Measurements from ENCODE around the gene SP5. TPM values are rescaled to one million over a fixed set of nuclear protein-coding genes. Genes with fewer than 3 reads are reported as not detected.
"Not testable (repeated sequence)": the region's sequence is repeated elsewhere in the genome, so short reads cannot be mapped to it uniquely, and the experiment has no call there.

The SP5 gene
- total RNA-seq = not detected

GRCh38 chr2:170715062-170715931, at the start of gene SP5:
Gene SP5, plus strand, starts transcription at chr2:170715337. Its CDS starts 176 bp downstream, at chr2:170715513.
- ChIA-PET POLR2A (no interaction called here), CTCF (interaction anchor here (0.6 to 1.7 kb wide), 4 partner anchors 76 to 299 kb away, joined by 3 to 5 read pairs (median 4); no protein-coding TSS in a partner anchor)
- peaks cover 2% of the 10 kb centered on the region for H3K9me3 Mint-ChIP-seq
- H3K36me3 Mint-ChIP-seq (ENCODE audit: low read depth) = peaks cover under 1% of the 10 kb centered on the region
- H3K27me3 Mint-ChIP-seq = peaks cover 76% of the 10 kb centered on the region
- peaks cover 33% of the 10 kb centered on the region for H3K4me1 Mint-ChIP-seq
- peak within 1 kb of the TSS; percentile 69 for H3K4me3 Mint-ChIP-seq
- H3K27ac Mint-ChIP-seq = no peak within 1 kb of the TSS
- peak; percentile 59 for DNase-seq

- Mint-ChIP-seq H3K4me1 (no peaks in the 10 kb centered on the region), H3K4me3 (no peak overlapping the region), H3K27ac (no peak overlapping the region), H3K27me3 (peaks cover 6% of the 10 kb centered on the region), H3K9me3 (no peaks in the 10 kb centered on the region), H3K36me3 (ENCODE audit: low read depth) (no peaks in the 10 kb centered on the region)
- no peak for DNase-seq
- ChIA-PET CTCF (no interaction called here), POLR2A (no interaction called here)
Measured at GRCh38 chr2:170665743-170666142, 49.4 kb upstream of the SP5 start.

- CTCF ChIA-PET = interaction anchor here (0.7 kb wide), 1 partner anchor 796 kb away, joined by 3 read pairs; no protein-coding TSS in a partner anchor
- no peak overlapping the region for H3K27ac Mint-ChIP-seq
- no peaks in the 10 kb centered on the region for H3K36me3 Mint-ChIP-seq (ENCODE audit: low read depth)
- H3K4me1 Mint-ChIP-seq = no peaks in the 10 kb centered on the region
- no peak for DNase-seq
- no peak overlapping the region for H3K4me3 Mint-ChIP-seq
- no peaks in the 10 kb centered on the region for H3K27me3 Mint-ChIP-seq
- no peaks in the 10 kb centered on the region for H3K9me3 Mint-ChIP-seq
- POLR2A ChIA-PET = no interaction called here
Measured at GRCh38 chr2:170669909-170670308, 45.2 kb upstream of the SP5 start.

- CTCF ChIA-PET = no interaction called here
- H3K9me3 Mint-ChIP-seq = no peaks in the 10 kb centered on the region
- H3K27me3 Mint-ChIP-seq = peaks cover 3% of the 10 kb centered on the region
- no peaks in the 10 kb centered on the region for H3K4me1 Mint-ChIP-seq
- no peak overlapping the region for H3K27ac Mint-ChIP-seq
- H3K4me3 Mint-ChIP-seq = no peak overlapping the region
- POLR2A ChIA-PET = no interaction called here
- no peaks in the 10 kb centered on the region for H3K36me3 Mint-ChIP-seq (ENCODE audit: low read depth)
- no peak for DNase-seq
Measured at GRCh38 chr2:170670651-170671050, 44.5 kb upstream of the SP5 start.

- H3K27ac Mint-ChIP-seq = no peak overlapping the region
- no peaks in the 10 kb centered on the region for H3K36me3 Mint-ChIP-seq (ENCODE audit: low read depth)
- ChIA-PET CTCF (no interaction called here), POLR2A (no interaction called here)
- H3K27me3 Mint-ChIP-seq = peaks cover 3% of the 10 kb centered on the region
- H3K4me3 Mint-ChIP-seq = no peak overlapping the region
- H3K9me3 Mint-ChIP-seq = no peaks in the 10 kb centered on the region
- no peaks in the 10 kb centered on the region for H3K4me1 Mint-ChIP-seq
- no peak for DNase-seq
Measured at GRCh38 chr2:170671079-170671478, 44.1 kb upstream of the SP5 start.

GRCh38 chr2:170674282-170674681, 40.9 kb upstream of the SP5 start:
- H3K27ac Mint-ChIP-seq; H3K4me3 Mint-ChIP-seq; CTCF ChIA-PET; DNase-seq; H3K36me3 Mint-ChIP-seq (ENCODE audit: low read depth); H3K9me3 Mint-ChIP-seq; H3K27me3 Mint-ChIP-seq; POLR2A ChIA-PET; H3K4me1 Mint-ChIP-seq: not testable (repeated sequence)

GRCh38 chr2:170675701-170676100, 39.4 kb upstream of the SP5 start:
- H3K27me3 Mint-ChIP-seq = peaks cover 8% of the 10 kb centered on the region
- H3K36me3 Mint-ChIP-seq (ENCODE audit: low read depth) = no peaks in the 10 kb centered on the region
- POLR2A ChIA-PET = no interaction called here
- no peak for DNase-seq
- H3K4me3 Mint-ChIP-seq = no peak overlapping the region
- H3K4me1 Mint-ChIP-seq = no peaks in the 10 kb centered on the region
- no peak overlapping the region for H3K27ac Mint-ChIP-seq
- H3K9me3 Mint-ChIP-seq = no peaks in the 10 kb centered on the region
- CTCF ChIA-PET = no interaction called here

- Mint-ChIP-seq H3K36me3 (ENCODE audit: low read depth) (no peaks in the 10 kb centered on the region), H3K27ac (no peak overlapping the region), H3K4me3 (no peak overlapping the region), H3K27me3 (peaks cover 8% of the 10 kb centered on the region), H3K9me3 (no peaks in the 10 kb centered on the region), H3K4me1 (no peaks in the 10 kb centered on the region)
- no peak for DNase-seq
- ChIA-PET POLR2A (no interaction called here), CTCF (interaction anchor here (0.6 to 1.2 kb wide), 3 partner anchors 16 to 218 kb away, joined by 3 to 4 read pairs (median 4); no protein-coding TSS in a partner anchor)
Measured at GRCh38 chr2:170679607-170680079, 35.5 kb upstream of the SP5 start.

- ChIA-PET POLR2A (no interaction called here), CTCF (interaction anchor here (1.2 kb wide), 1 partner anchor 22 kb away, joined by 3 read pairs; no protein-coding TSS in a partner anchor)
- no peaks in the 10 kb centered on the region for H3K36me3 Mint-ChIP-seq (ENCODE audit: low read depth)
- no peaks in the 10 kb centered on the region for H3K9me3 Mint-ChIP-seq
- H3K27me3 Mint-ChIP-seq = peaks cover 7% of the 10 kb centered on the region
- H3K4me1 Mint-ChIP-seq = no peaks in the 10 kb centered on the region
- H3K4me3 Mint-ChIP-seq = no peak overlapping the region
- no peak for DNase-seq
- H3K27ac Mint-ChIP-seq = no peak overlapping the region
Measured at GRCh38 chr2:170680172-170680941, 34.8 kb upstream of the SP5 start.

- CTCF ChIA-PET = no interaction called here
- no peak for DNase-seq
- POLR2A ChIA-PET = no interaction called here
- Mint-ChIP-seq H3K4me1 (no peaks in the 10 kb centered on the region), H3K9me3 (no peaks in the 10 kb centered on the region), H3K27me3 (peaks cover 7% of the 10 kb centered on the region), H3K4me3 (no peak overlapping the region), H3K36me3 (ENCODE audit: low read depth) (no peaks in the 10 kb centered on the region), H3K27ac (no peak overlapping the region)
Measured at GRCh38 chr2:170681311-170681710, 33.8 kb upstream of the SP5 start.

GRCh38 chr2:170685591-170685990, 29.5 kb upstream of the SP5 start:
- Mint-ChIP-seq H3K27ac (no peak overlapping the region), H3K27me3 (peaks cover 2% of the 10 kb centered on the region), H3K36me3 (ENCODE audit: low read depth) (no peaks in the 10 kb centered on the region), H3K4me1 (no peaks in the 10 kb centered on the region), H3K9me3 (no peaks in the 10 kb centered on the region), H3K4me3 (no peak overlapping the region)
- CTCF ChIA-PET = no interaction called here
- POLR2A ChIA-PET = no interaction called here
- no peak for DNase-seq

GRCh38 chr2:170689481-170689880, 25.7 kb upstream of the SP5 start:
- ChIA-PET CTCF (interaction anchor here (0.7 to 0.8 kb wide), 2 partner anchors 10 to 13 kb away, joined by 3 read pairs; no protein-coding TSS in a partner anchor), POLR2A (no interaction called here)
- Mint-ChIP-seq H3K27me3 (peaks cover 2% of the 10 kb centered on the region), H3K27ac (no peak overlapping the region), H3K4me1 (no peaks in the 10 kb centered on the region), H3K4me3 (no peak overlapping the region), H3K9me3 (no peaks in the 10 kb centered on the region), H3K36me3 (ENCODE audit: low read depth) (no peaks in the 10 kb centered on the region)
- no peak for DNase-seq

GRCh38 chr2:170690640-170691039, 24.5 kb upstream of the SP5 start:
- H3K27me3 Mint-ChIP-seq = no peaks in the 10 kb centered on the region
- no peaks in the 10 kb centered on the region for H3K9me3 Mint-ChIP-seq
- H3K4me1 Mint-ChIP-seq = no peaks in the 10 kb centered on the region
- H3K27ac Mint-ChIP-seq = no peak overlapping the region
- ChIA-PET CTCF (no interaction called here), POLR2A (no interaction called here)
- DNase-seq = no peak
- no peak overlapping the region for H3K4me3 Mint-ChIP-seq
- H3K36me3 Mint-ChIP-seq (ENCODE audit: low read depth) = no peaks in the 10 kb centered on the region

Measured in activated CD4-positive, alpha-beta T cell treated with anti-CD3 and anti-CD28 coated beads, Interleukin-2, amount 10 ng/mL, durations not matched to agents 7 days and 5 days (primary cell).